CD4-positive, alpha-beta T cell treated with Interleukin-4 for 4 hours (primary cell): Measurements from ENCODE around the gene HEPHL1.

Experiments used
- DNase-seq: peaks from one replicate; pipeline ENCODE4 v3.0.0-alpha.2; 2020

Gene HEPHL1

DNA sequence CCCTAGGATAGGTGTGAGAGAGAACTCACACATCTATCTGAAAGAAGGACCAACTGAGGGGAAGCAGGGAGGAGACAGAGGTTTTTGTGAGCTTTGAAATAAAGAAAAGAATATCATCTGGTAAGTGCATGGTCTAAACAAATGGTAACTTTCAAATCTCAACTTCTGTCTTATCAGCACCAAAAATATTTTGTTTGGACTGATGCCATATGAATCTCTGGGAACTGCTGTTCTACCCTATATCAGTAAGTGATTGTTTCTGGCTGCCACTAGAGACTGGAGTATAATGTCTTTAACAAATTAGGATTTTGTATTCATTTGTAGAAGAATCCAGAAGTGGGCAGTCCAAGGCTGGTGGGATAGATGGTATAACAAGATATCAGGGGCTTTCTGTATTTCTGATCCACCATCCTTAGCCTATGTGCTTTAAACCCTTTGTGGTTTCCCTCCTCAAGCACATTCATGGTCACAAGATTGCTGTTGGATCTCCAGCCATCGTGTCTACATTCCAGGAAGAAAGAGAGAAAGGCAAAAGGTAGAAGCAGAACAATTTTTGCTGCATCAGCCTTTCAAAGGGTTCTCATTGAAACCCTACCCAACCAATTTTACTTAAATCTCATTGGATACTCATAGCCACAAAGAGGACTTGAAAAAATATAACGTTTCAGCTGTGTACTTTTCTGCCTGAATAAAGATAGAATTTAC, 4.7 kb downstream of the HEPHL1 start:
- no peak for DNase-seq

DNA sequence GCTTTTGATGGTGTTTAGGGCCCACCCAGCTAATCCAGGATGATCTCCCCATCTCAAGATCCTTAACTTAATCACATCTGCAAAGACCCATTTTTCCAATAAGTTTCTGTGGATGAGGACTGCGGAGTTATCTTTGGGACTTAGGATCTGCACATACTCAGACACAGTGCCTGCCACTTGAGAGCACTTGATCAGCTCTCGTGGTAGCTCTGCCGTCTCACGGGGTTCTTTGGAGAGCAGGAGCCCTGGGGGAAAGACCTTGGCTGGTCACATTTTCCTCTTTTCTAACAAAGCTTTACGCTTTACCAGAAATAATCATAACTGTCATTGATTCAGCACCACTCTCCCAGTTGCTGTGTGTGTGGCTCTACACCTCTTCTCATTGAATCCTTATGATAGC, 6.1 kb downstream of the HEPHL1 start:
- DNase-seq, result no peak

DNA sequence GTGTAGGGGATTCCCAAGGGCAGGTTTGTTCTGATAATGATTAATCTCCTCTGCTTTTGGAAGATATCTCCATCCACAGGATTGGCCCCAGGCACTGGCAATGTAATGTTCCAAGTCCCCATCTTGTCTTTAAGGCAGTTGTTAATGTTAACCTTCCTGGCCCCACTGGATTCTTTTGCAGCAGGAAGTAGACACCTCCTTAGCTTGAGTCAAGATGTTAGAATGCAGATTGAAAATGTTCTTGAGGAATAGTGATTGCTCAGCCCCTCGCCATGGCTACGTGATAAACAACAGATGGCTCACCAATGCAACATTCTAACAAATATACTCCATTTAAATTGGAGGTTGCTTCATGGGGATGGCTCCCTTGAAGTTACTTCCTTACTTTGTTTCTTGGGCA, 7.3 kb downstream of the HEPHL1 start:
- DNase-seq, result no peak

DNA sequence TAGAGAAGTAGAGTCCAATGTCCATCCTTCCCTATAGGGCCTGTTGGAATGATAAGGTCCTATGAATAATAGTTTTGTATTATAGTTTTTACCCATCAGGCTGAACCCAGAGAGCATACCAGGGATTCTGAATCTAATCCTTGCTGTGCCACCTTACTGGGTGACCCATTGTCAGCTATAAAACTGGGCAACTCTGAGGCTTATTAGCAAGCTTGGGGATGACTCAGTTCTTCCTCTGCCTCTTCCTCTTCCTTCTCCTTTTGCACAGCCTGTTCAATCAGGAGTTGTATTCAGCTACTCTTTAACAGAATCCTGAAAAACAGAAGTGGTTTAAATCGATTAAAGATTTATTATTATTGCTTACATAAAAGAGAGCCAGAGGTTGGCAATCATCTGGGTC, 8.9 kb downstream of the HEPHL1 start:
- DNase-seq, result no peak

DNA sequence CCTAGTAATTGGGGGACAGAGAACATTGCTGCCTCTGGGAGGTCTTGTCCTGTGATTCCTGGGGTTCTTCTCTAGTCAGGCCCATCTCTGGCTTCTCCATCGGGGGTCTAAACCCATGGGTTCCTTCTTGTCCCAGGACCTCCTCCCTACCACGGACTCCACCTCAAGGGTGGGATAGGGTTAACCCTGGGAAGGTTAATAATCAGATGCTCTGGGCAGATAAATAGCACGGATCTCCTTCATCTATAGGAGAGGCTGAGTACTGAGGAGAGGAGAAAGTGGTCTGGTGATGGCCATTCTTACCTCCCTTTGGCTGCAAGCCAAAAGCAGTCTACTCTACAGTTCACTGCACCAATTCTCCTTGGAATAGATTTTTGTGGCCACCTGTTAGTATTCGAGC, 10.5 kb downstream of the HEPHL1 start:
- no peak for DNase-seq

DNA sequence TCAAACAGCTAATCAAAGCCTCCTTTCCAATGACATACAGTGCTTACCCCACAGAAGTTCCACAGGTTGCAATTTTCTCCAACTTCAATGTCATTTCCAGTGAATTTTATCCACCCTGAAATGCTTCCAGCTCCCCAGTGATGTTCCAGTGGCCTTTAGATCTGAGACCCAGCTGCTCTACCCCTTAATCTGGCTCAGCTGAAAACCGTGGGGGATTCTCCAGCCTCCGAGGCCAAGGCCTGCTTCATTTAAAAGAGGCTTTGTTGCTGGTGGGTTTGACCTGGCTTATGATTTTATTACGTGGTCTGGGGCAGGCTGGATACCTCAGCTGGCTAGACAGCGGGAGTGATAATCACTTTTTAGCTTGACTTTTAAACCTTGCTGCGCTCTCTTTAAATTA, 10.9 kb downstream of the HEPHL1 start:
- no peak for DNase-seq

DNA sequence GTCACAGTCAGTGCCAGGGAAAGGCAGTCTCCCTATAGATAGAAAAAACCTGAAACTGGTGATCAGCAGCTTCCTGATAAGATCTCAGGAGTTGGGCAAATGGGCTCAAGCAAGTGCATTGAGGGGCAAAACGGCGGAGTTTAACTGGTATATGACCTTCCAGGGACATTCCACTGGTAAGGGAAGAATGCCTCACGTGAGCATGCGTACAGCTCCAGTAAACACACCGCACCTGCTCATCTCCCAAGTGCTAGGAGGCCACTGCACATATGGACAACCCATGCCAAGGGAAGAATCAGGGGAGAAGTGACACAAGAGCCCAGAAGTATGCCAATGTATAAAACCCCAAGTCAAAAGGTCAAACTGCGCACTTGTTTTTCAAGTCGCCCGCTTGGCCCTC, 11.6 kb downstream of the HEPHL1 start:
- no peak for DNase-seq

DNA sequence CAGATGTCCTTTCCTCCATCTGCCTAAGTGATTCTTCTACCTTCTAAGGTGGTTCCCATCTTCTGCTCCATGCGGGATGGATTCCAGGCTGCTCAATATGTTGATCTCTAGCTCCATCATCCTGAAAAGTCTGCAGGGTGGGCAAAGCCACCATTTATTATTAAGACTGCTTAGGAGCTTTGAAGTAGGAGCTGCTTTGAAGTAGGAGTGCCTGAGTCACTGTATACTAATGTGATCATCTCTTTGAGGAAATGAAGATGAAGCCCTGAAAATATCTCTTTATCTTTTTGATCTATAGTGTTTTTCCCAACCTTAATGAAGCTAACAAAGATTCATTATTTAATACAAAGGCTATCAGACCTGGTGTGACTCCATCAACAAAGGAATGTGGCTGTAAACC, 13.1 kb downstream of the HEPHL1 start:
- DNase-seq, result no peak

DNA sequence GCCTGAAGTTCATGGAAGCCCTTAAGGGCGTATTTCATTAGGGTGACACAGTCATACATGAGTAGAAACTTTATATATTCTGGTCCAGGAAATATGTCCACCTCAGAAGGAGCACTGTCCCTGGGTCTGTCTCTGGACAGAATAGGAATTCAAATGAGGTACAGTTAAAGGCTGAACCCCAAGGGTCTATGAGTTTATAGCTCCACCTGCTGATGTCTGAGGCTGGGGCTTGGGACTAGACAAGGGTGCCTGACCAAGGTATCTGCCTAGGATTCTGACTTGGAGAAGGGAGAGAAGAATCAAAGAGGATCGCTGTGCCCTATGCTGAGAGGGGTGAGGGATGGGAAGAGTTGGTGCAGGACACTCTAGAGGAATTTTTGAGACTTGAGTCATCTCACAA, 14.9 kb downstream of the HEPHL1 start:
- DNase-seq, result no peak

DNA sequence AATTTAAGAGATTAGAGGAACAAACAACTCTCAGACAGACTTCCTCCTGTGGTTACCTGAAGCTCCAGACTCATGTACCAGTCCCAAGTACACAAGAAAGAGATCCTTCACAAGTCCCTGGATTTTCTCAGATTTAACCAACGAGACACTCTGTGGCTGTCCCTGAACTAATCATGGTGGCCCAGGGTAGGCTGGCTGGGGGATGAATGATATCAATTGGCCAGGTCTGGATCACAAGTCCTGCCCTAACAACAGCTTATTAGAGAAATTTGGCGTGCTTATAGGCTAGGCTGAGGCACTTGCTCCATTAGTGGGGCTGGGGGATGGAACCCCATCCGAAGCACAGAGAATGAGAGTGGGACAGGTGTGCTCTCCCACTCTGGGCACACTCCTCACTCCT, 22.1 kb downstream of the HEPHL1 start:
- DNase-seq, result no peak

DNA sequence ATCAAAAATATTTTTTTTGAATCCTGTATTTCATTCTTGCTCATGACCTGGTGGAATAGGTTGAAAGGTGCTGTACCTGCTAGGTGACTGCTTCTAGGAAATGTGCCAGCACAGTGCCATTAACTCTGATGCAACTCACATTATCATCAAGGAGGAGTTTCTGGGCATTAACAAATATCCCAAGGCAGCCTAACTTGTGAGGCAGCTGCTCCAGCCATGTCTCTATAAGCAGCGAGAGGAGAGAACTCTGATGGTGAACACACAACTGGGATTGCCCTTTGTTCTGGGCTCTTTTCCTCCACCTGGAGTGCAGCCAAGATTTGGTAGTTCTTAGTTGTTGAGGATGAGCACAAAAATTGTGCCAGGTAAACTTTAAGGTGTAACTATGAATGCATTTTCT, 25.6 kb downstream of the HEPHL1 start:
- DNase-seq, result no peak

DNA sequence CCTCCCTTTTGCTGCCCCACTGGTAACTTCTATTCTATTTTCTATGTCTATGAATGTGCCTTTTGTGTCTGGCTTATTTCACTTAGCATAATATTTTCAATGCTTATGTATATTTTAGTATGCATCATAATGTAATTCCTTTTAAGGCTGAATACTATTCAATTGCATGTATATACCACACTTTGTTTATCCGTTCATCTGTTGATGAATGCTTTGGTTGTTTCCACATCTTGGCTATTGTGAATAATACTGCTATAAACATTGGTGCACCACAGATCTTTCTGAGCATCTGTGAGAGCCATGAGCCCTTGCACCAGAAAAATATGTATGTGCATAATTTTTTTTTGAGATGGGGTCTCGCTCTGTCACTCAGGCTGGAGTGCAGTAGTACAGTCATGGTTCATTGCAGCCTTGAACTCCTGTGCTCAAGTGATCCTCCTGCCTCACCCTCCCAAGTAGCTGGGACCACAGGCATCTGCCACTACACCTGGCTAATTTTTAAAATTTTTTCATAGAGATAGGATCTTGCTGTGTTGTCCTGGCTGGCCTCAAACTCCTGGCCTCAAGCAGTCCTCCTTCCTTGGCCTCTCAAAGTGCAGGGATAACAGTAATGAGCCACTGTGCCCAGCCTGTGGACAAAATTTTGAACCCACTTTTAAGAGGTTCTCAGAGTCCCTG, 27.0 kb downstream of the HEPHL1 start:
- DNase-seq, result no peak

DNA sequence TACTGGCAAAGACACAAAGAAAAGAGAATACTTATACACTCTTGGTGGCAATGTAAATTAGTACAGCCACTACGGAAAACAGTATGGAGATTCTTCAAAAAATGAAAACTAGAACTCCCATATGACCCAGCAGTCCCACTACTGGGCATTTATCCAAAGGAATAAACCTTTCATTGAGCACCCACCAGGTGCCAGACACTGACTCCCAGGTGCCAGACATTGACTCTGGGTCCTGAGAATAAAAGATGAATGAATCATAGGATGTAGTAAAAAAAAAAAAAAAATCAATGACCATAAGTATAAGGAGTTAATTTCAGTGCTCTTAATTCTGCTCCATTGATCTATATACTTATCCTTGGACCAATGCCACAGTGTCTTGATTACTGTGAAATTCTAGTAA, 28.2 kb downstream of the HEPHL1 start:
- no peak for DNase-seq

DNA sequence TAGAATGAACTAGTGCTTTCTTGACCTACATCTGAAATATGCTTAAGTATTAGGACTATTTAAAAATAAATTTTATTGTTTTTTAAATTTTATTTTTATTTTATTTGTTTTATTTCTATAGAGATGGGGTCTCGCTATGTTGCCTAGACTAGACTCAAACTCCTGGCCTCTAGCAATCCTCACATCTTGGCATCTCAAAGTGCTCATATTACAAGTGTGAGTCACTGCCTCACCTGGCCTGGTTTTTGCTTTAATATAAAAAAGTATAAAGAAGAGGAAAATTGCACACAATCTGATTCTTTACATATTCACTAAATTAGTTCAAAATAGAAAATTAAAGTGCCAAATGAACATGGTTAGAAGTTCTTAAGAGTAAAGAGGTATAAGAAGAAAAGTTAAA, 37.5 kb downstream of the HEPHL1 start:
- DNase-seq, result no peak

DNA sequence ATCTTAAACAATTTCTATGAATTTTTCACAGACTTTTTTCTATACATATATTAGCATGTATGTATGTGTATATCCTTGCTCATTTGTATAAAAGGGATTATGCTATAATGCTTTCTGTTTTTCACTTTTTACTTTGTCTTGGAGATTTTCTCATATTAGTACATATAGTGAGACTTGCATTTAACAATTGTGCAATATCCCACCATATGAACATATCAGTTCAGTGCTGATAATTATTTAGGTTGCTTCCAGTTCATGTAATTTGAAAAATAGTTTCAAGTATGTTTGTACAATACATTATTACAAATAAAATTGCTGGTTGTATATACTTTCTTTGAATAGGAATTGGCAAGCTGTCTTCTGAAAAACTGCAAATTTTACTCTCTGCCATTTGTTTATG, 37.9 kb downstream of the HEPHL1 start:
- no peak for DNase-seq

DNA sequence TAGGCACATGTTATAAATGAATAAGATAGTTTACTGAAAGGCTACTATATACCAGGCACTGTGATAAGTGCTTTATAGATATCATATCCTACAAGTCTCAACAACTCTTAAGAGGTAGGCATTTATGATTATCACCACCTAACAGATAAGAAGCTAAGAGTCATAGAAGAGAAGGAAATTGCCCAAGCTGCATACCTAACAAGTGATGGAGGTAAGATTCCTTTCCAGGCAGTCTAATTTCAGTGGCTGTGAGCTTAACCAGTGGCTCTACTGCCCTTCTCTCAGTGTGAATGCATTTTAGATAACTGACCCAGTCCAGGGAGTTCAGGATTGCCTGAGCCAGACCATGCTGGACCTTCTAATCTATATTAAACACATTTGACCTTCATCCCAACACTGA, 39.2 kb downstream of the HEPHL1 start:
- DNase-seq, result no peak

DNA sequence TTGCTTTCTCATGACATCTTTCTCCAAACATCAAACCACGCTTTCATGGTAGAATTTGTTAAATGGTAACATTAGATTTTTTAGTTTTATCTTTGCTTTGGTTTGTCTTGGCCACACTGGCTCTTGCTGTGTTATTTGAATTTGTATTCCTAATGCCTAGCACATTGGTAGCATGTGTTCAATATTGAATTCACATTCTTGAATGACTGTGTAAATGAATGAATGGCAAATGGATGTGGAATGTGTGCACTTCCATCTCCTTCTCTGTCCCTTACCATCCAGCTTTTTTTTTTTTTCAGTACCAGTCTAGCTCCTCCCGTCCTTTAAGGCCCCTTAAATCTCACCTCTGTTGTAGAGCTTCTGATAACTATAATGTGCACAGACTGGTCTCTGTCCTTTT, 41.2 kb downstream of the HEPHL1 start:
- no peak for DNase-seq

DNA sequence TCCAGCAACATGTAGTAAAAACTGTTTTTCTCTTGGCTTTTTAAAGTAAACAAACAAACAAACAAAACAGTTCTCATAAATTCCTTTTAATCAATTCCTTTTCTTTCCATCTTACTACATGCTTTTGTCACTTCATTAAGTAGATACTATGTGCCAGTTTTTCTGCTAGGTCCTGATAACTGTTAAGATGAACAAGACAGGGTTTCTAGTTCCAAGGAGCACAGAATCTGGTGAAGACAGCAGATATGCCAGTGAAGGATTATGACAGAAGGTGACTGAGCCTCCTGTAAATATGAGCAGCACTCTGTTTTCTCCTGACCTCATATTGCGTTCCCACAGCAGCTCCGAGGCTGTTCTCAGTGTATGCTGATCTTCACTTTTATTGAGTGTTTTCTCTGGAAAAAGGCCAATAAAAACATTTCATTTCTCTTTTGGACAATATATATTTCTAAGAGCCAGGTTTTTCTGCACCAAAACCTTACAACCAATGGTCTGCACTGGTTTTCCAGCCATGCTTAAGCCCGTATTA, 45.8 kb downstream of the HEPHL1 start:
- no peak for DNase-seq

DNA sequence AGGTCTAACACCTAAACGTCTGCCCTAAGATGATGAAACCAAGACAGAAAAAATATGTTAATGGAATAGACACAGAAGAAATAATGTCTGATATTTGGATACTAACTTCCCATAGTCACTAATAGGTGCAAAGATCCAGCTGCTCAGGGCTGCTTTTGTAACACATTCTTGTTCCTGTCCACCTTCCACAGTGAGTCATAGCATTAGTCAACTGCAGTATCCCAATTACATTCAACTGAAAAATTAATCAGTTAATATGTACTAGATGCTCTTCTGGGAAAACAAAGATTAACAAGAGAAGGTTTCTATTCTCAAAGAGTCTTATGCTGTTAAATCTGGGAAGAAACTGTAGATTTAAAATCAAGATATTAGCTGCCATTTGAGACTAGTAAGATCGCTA, 47.6 kb downstream of the HEPHL1 start:
- no peak for DNase-seq

DNA sequence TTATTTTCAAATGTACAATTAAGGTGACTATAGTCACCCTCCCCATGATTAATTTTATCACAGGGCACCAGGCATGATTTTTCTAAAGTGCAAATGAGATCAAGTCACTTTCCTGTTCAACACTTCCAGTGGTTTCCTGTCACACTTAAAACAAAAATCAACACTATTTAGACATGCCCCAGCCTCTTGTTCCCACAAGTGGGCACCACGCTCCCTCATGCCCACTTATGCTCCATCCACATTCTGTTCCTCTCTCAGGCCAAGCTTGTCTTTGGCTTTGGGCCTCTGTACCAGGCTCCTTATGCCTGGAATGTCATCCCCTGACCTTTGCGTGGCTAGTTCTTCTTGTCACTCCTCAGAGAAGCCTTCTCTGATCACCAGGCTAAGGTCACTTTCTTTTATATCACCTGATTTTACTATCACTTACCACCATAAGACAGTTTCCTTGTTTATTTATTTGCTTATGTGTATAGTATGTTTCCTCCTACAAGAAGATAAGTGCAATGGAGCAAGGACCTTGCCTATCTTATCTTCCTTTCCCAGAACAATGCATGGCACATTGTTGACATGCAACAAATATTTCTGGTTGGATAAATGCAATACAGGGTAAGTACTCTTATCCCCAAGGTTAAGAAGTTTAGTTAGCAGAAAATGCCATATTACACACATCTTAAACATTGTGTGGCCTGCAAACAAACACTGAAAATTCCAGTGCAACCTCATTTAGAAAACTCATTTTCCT, 56.6 kb downstream of the HEPHL1 start:
- no peak for DNase-seq

DNA sequence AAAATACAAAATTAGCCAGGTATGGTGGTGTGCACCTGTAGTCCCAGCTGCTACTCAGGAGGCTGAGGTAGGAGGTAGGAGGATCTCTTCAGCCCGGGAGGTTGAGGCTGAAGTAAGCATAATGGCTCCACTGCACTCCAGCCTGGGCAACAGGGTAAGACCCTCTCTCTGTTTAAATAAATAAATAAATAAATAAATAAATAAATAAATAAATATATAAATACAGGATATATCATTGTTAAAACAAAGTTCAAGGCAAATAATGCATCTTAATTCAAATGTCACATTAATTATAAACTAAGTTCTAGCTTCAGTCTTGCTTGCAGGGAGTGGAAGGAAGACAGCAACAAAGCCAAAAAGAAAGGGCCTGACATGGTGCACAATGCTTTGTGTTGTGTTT, 63.0 kb downstream of the HEPHL1 start:
- DNase-seq, result no peak

DNA sequence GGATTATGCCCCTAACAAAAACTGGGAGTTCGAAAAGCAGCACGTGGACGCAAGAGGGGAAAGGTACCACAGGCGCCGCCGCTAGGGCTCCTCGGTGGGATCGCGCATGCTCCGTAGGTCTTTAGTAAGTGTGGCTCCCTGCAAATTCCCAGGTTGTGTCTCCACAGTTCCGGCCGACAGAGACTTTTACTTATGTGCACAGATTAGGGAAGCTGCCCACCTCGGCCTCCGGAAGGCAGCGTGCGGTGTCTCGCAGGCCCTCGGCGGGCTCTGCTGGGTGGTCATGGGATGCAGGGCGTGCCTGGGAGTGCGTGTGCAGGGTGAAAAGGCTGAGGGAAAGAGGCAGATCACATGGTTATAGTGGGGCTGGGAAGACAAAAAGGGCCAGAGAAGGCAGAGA, 67.8 kb downstream of the HEPHL1 start:
- no peak for DNase-seq

DNA sequence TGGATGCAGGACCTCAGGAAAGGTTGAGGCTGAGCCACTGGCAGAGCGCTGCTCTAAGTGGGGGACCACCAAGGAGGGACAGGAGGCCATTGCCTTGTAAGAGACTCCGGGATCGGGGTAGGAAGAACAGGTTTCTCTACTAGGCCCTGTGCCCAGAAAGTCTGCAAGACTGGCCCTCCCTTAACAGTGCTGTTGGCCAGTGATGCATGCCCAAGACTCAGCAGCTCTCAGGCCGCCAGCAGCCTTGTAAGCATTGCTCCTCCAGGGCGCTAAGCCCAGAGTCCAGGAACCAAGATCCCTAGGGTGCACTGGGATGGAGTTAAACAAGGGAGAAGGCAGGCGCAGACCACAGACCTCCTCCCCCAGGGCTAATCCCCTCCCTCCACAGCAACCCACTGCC, 68.2 kb downstream of the HEPHL1 start:
- DNase-seq, result no peak

DNA sequence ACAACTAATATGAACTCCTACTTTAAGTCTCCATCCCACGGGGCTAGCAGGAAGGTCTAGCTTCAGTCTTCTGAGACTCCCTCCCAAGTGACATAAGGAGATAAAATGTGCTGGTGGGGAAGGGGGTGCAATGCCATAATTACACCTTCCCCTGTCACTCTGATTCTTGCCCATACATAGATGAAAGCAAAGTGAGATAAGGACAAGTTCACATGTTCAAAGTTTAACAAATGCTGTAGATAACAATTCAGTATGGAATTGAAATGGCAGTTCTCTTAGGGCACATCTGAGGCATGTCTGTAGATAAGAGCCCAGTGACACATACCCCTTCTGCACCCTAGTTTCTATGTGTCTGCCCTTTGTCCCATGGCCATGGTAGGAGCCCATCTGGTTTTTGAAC, 69.2 kb downstream of the HEPHL1 start:
- no peak for DNase-seq
